Spleen (tissue), 7 donors: Measurements from ENCODE around the gene PIGB.

Source experiments
- POLR2AphosphoS5 ChIP-seq, 3 donors: sonication (generic); formaldehyde crosslinking; IDR thresholded peaks; one replicate each; pipeline ENCODE4 v1.5.1; 2017; ENCODE audit warnings: antibody characterized with exemption in 3 of 3
- TF ChIP-seq, protein P1 (sequence below), 11 experiments: fragments of 200-600 bp in 7 of 11; fragments of 450-650 bp in 4 of 11; sonication (generic) in 4 of 11; IDR thresholded peaks in 8 of 11; conservative IDR thresholded peaks in 3 of 11; 1 replicate in 7 of 11; 2 replicates in 4 of 11; pipeline versions ENCODE4 v1.4.0 to v1.8.0; 2016 to 2021; ENCODE audit warnings: antibody characterized with exemption in 11 of 11, inconsistent platforms in 4 of 11, mild to moderate bottlenecking in 1 of 11
- donor health status: DM: no; HTN: no; CAD: no; lungs with moderate emphysema.
- donor health status: DM: no; HTN: no; CAD: no.
- donor health status: DM: no; HTN: no; CAD: no.

DNA sequence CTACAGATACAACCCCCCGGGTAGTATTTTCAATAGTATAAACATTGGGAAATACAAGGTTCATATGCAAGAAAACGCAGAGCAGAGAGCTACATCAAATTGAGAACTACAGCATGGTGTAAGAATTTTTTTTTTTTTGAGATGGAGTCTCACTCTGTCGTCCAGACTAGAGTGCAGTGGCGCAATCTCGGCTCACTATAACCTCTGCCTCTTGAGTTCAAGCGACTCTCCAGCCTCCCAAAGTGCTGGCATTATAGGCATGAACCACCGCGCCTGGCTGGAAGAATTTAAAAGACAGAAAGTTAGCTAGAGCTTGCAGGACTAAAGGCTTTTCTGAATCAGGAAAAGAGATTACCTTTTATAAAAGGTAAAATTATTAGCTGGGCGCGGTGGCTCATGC lies 42.0 kb downstream of the PIGB start:
- no peak for TF ChIP-seq POLR2AphosphoS5 (IDR thresholded peaks at IDR 0.05)
- TF ChIP-seq, protein P1, sequence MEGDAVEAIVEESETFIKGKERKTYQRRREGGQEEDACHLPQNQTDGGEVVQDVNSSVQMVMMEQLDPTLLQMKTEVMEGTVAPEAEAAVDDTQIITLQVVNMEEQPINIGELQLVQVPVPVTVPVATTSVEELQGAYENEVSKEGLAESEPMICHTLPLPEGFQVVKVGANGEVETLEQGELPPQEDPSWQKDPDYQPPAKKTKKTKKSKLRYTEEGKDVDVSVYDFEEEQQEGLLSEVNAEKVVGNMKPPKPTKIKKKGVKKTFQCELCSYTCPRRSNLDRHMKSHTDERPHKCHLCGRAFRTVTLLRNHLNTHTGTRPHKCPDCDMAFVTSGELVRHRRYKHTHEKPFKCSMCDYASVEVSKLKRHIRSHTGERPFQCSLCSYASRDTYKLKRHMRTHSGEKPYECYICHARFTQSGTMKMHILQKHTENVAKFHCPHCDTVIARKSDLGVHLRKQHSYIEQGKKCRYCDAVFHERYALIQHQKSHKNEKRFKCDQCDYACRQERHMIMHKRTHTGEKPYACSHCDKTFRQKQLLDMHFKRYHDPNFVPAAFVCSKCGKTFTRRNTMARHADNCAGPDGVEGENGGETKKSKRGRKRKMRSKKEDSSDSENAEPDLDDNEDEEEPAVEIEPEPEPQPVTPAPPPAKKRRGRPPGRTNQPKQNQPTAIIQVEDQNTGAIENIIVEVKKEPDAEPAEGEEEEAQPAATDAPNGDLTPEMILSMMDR (IDR thresholded peaks at IDR 0.05 in 8 of 11, conservative IDR thresholded peaks at IDR 0.05 in 3 of 11) = no peak
